H9 (cell line): Measurements from ENCODE around the gene WLS. TPM values are rescaled to one million over a fixed set of nuclear protein-coding genes. Genes with fewer than 3 reads are reported as not detected.

Source experiments
- DNase-seq: peaks from one replicate; pipeline ENCODE4 v3.0.0-alpha.2; 2017
- H2AFZ ChIP-seq: one replicate; pipeline ENCODE4 v1.6.1; 2013; ENCODE audit warnings: mild to moderate bottlenecking, low read length, control low read depth, moderate library complexity
- H2AK5ac ChIP-seq: 2 replicates; pipeline ENCODE4 v1.6.1; 2013; ENCODE audit warnings: low read length, control low read depth, mixed read lengths; ENCODE audit not compliant: insufficient read length
- H2BK120ac ChIP-seq: one replicate; pipeline ENCODE4 v1.6.1; 2013; ENCODE audit warnings: low read depth, mild to moderate bottlenecking, low read length, control low read depth, inconsistent platforms; ENCODE audit not compliant: poor library complexity, severe bottlenecking
- H2BK12ac ChIP-seq: 2 replicates; pipeline ENCODE4 v1.6.1; 2013; ENCODE audit warnings: low read length, control low read depth, mixed read lengths, low read depth; ENCODE audit not compliant: insufficient read length
- H2BK15ac ChIP-seq: 2 replicates; pipeline ENCODE4 v1.6.1; 2013; ENCODE audit warnings: low read depth, low read length, control low read depth
- H2BK20ac ChIP-seq: one replicate; pipeline ENCODE4 v1.6.1; 2013; ENCODE audit warnings: low read depth, mild to moderate bottlenecking, low read length, control low read depth, inconsistent platforms; ENCODE audit not compliant: poor library complexity, severe bottlenecking
- H2BK5ac ChIP-seq: 2 replicates; pipeline ENCODE4 v1.6.1; 2013; ENCODE audit warnings: low read length, control low read depth, mixed read lengths; ENCODE audit not compliant: insufficient read length
- H3K14ac ChIP-seq: 2 replicates; pipeline ENCODE4 v1.6.1; 2013; ENCODE audit warnings: low read length, control low read depth; ENCODE audit not compliant: insufficient read depth
- H3K18ac ChIP-seq: 2 replicates; pipeline ENCODE4 v1.6.1; 2013; ENCODE audit warnings: low read depth, mild to moderate bottlenecking, mixed read lengths, low read length, control low read depth; ENCODE audit not compliant: insufficient read length
- H3K23ac ChIP-seq: 2 replicates; pipeline ENCODE4 v1.6.1; 2013; ENCODE audit warnings: low read length, control low read depth, mixed read lengths, low read depth; ENCODE audit not compliant: insufficient read length
- H3K23me2 ChIP-seq: 2 replicates; pipeline ENCODE4 v1.6.1; 2013; ENCODE audit warnings: low read depth, mild to moderate bottlenecking, mixed read lengths, low read length, control low read depth; ENCODE audit not compliant: insufficient read length, poor library complexity, severe bottlenecking
- H3K27ac ChIP-seq: 2 replicates; pipeline ENCODE4 v1.5.1; 2013; ENCODE audit warnings: low read length, control low read depth, mixed read lengths, low read depth; ENCODE audit not compliant: insufficient read length
- H3K27me3 ChIP-seq: 2 replicates; pipeline ENCODE4 v1.6.1; 2013; ENCODE audit warnings: low read length, control low read depth, inconsistent platforms; ENCODE audit not compliant: insufficient read depth
- H3K4ac ChIP-seq: 2 replicates; pipeline ENCODE4 v1.6.1; 2013; ENCODE audit warnings: low read depth, mild to moderate bottlenecking, control low read depth, inconsistent platforms, low read length, moderate library complexity
- H3K4me1 ChIP-seq: 2 replicates; pipeline ENCODE4 v1.6.1; 2013; ENCODE audit warnings: low read length, control low read depth, inconsistent platforms; ENCODE audit not compliant: insufficient read depth
- H3K4me2 ChIP-seq: 2 replicates; pipeline ENCODE4 v1.6.1; 2013; ENCODE audit warnings: low read length, control low read depth, mixed read lengths; ENCODE audit not compliant: insufficient read length, insufficient read depth
- H3K56ac ChIP-seq: 2 replicates; pipeline ENCODE4 v1.6.1; 2013; ENCODE audit warnings: low read depth, mild to moderate bottlenecking, mixed read lengths, low read length, control low read depth; ENCODE audit not compliant: insufficient read length
- H3K79me1 ChIP-seq: 2 replicates; pipeline ENCODE4 v1.6.1; 2013; ENCODE audit warnings: low read depth, mild to moderate bottlenecking, moderate library complexity, low read length, control low read depth, inconsistent platforms; ENCODE audit not compliant: insufficient read depth, poor library complexity, severe bottlenecking
- H3K79me2 ChIP-seq: 2 replicates; pipeline ENCODE4 v1.6.1; 2013; ENCODE audit warnings: low read length, control low read depth, inconsistent platforms; ENCODE audit not compliant: insufficient read depth
- H3K9ac ChIP-seq: 2 replicates; pipeline ENCODE4 v1.6.1; 2013; ENCODE audit warnings: low read length, control low read depth, mixed read lengths; ENCODE audit not compliant: insufficient read length; ENCODE audit errors: extremely low read depth
- H3K9me3 ChIP-seq: one replicate; pipeline ENCODE4 v1.6.1; 2013; ENCODE audit warnings: low read depth, low read length, inconsistent platforms; ENCODE audit not compliant: control insufficient read depth
- H3T11ph ChIP-seq: one replicate; pipeline ENCODE4 v1.6.1; 2013; ENCODE audit warnings: mild to moderate bottlenecking, low read length, control low read depth, inconsistent platforms
- H4K20me1 ChIP-seq: one replicate; pipeline ENCODE4 v1.6.1; 2013; ENCODE audit not compliant: control insufficient read depth, insufficient read length, insufficient read depth
- H4K5ac ChIP-seq: 2 replicates; pipeline ENCODE4 v1.6.1; 2013; ENCODE audit warnings: low read depth, mild to moderate bottlenecking, mixed read lengths, low read length, control low read depth; ENCODE audit not compliant: insufficient read length
- H4K8ac ChIP-seq: replicated peaks from 2 replicates; pipeline ENCODE4 v1.6.1; 2013; ENCODE audit warnings: low read length, control low read depth, mixed read lengths, low read depth; ENCODE audit not compliant: insufficient read length
- H4K91ac ChIP-seq: 2 replicates; pipeline ENCODE4 v1.6.1; 2013; ENCODE audit warnings: low read depth, mild to moderate bottlenecking, moderate library complexity, mixed read lengths, low read length, control low read depth; ENCODE audit not compliant: insufficient read length
- H3K27ac Mint-ChIP-seq, 3 experiments: 2 replicates in 2 of 3; 3 replicates in 1 of 3; pipeline ENCODE4 v1.8.0; 2020 to 2021; ENCODE audit warnings: mixed read lengths in 3 of 3, mild to moderate bottlenecking in 1 of 3, moderate library complexity in 1 of 3
- H3K27me3 Mint-ChIP-seq: 2 replicates; pipeline ENCODE4 v1.8.0; 2021; ENCODE audit warnings: low read depth, mild to moderate bottlenecking, moderate library complexity, mixed read lengths
- H3K36me3 Mint-ChIP-seq, 3 experiments: 2 replicates in 2 of 3; 3 replicates in 1 of 3; pipeline ENCODE4 v1.8.0; 2020 to 2021; ENCODE audit warnings: low read depth in 3 of 3, mixed read lengths in 3 of 3; ENCODE audit not compliant: insufficient read depth in 1 of 3
- H3K4me1 Mint-ChIP-seq, 2 experiments: 2 replicates each; pipeline ENCODE4 v1.8.0; 2020; ENCODE audit warnings: mixed read lengths in 2 of 2
- H3K4me3 Mint-ChIP-seq, 2 experiments: 2 replicates in 1 of 2; 3 replicates in 1 of 2; pipeline ENCODE4 v1.8.0; 2020 to 2021; ENCODE audit warnings: mild to moderate bottlenecking in 2 of 2, mixed read lengths in 2 of 2, moderate library complexity in 1 of 2
- H3K9me3 Mint-ChIP-seq, 2 experiments: 2 replicates in 1 of 2; 3 replicates in 1 of 2; pipeline ENCODE4 v1.8.0; 2020; ENCODE audit warnings: mild to moderate bottlenecking in 2 of 2, mixed read lengths in 2 of 2, moderate library complexity in 1 of 2
- CTCF ChIP-seq: fragments of 200-600 bp; sonication (generic); conservative IDR thresholded peaks from 3 replicates; pipeline ENCODE4 v1.8.0; 2021; ENCODE audit warnings: antibody characterized with exemption, mild to moderate bottlenecking
- WGBS: extraction: QIAGEN DNeasy Blood & Tissue Kit; methylation state at CpG from one replicate; pipeline ENCODE4 v1.1.7; 2013; ENCODE audit warnings: missing lambda C conversion rate, low lambda C conversion rate, mixed read lengths; ENCODE audit not compliant: insufficient read length; ENCODE audit errors: extremely low coverage; 5-methylcytosine and 5-hydroxymethylcytosine counted together
- total RNA-seq: library from RNA; stranded (reverse); gene quantifications from 2 replicates; pipeline ENCODE4 v1.2.1, GENCODE V29; 2021

WLS gene
- total RNA-seq, 1 experiment from 2014 or later, result 0.94 TPM

- Histone ChIP-seq H2AK5ac (no peak overlapping the region), H4K8ac (no peak overlapping the region), H3K79me2 (no peaks in the 10 kb centered on the region), H3K27ac (no peak overlapping the region), H2BK12ac (no peak overlapping the region), H3K18ac (no peak overlapping the region), H3K9me3 (no peaks in the 10 kb centered on the region), H4K20me1 (no peaks in the 10 kb centered on the region), H3K9ac (no peak overlapping the region), H2BK120ac (no peak overlapping the region), H4K5ac (no peak overlapping the region), H3K14ac (no peak overlapping the region), H3K23me2 (no peaks in the 10 kb centered on the region), H2BK20ac (no peak overlapping the region), H3T11ph (no peak overlapping the region), H3K23ac (no peak overlapping the region), H2BK5ac (no peak overlapping the region), H3K27me3 (no peaks in the 10 kb centered on the region), H3K4me1 (no peaks in the 10 kb centered on the region), H3K79me1 (no peaks in the 10 kb centered on the region), H4K91ac (no peak overlapping the region), H3K56ac (no peak overlapping the region), H3K4me2 (no peak overlapping the region), H3K4ac (no peak overlapping the region), H2BK15ac (no peak overlapping the region), H2AFZ (no peak overlapping the region)
- TF ChIP-seq CTCF, result no peak
- no CpG with 5 or more reads among the region's 2 CpGs for WGBS
- no peak overlapping the region for H3K4me3 Mint-ChIP-seq
- H3K27ac Mint-ChIP-seq, result no peak overlapping the region
- no peak for DNase-seq
- H3K9me3 Mint-ChIP-seq, result no peaks in the 10 kb centered on the region; a peak in 1 of 5 replicates
- no peaks in the 10 kb centered on the region for H3K36me3 Mint-ChIP-seq
- peaks cover 10 to 15% of the 10 kb centered on the region in 2 experiments; a peak in 3 of 4 replicates for H3K4me1 Mint-ChIP-seq
- peaks cover 8% of the 10 kb centered on the region for H3K27me3 Mint-ChIP-seq
Measured at GRCh38 chr1:68197461-68197860, 34.9 kb downstream of the WLS start.
